Stimulated activated CD8-positive, alpha-beta memory T cell treated with anti-CD3 and anti-CD28 coated beads, Interleukin-2, amount 100 ng/mL, for 48 hours (primary cell): Measurements from ENCODE around the gene ELFN2.

Experiments
- DNase-seq, 2 donors: peaks; one replicate each; pipeline ENCODE4 v3.0.0-alpha.2; 2020; ENCODE audit warnings: low read depth in 2 of 2

The ELFN2 gene

DNA sequence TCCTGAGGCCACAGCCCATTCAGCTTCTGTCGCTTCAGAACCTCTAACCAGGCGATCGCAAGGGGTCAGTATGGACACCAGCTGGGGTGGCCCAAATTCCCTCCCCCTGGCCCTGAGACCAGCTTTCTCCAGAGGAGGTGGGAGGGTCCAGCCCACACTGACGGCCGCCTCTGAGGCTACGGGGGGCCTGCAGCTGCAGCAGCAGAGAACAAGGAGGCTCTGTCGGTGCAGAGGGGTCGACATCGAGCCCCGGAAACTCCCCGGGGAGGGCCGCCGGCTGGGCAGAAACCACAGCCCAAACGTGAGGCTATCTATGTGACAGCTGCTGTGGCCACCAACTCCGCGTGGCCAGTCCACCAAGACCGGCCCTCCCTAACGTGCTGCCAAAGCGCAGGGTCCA lies 40.8 kb downstream of the ELFN2 start:
- DNase-seq = no peak

DNA sequence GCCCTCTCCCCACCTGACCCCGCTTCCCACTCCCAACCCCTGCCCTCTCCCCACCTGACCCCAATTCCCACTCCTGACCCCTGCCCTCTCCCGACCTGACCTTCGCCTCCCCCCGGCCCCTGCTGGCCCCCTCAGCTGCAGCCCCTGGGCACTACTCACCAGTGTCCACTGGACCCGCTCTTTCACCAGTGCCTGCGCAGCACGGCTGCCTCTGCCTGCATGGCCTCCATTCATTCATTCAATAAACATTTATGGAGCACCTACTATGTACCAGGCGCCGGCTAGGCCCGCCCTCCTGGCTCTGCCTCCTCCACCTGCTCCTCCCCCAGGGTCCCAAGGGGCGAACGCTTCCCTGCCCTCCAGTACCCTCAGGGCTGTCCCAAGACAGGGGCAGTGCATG lies 42.6 kb downstream of the ELFN2 start:
- no peak for DNase-seq

DNA sequence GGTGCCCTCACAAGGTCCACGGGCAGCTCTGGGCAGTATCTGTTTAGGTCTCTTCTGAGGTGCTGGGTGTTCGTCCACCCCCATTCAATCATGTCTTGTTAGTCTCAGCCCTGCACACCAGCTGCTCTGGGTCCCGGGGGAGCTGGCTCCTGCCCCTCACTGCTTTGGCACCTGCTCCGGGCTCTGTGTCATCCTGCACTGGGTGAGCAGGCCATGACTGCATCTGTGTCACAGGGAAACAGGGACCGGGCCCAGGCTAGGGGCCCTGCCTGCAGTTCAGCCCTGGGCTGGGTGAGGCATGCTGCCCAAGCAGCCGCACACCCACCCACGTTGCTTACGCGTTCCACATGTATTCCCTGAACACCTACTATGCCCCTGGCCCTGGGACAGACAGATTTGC lies 43.9 kb downstream of the ELFN2 start:
- no peak for DNase-seq

DNA sequence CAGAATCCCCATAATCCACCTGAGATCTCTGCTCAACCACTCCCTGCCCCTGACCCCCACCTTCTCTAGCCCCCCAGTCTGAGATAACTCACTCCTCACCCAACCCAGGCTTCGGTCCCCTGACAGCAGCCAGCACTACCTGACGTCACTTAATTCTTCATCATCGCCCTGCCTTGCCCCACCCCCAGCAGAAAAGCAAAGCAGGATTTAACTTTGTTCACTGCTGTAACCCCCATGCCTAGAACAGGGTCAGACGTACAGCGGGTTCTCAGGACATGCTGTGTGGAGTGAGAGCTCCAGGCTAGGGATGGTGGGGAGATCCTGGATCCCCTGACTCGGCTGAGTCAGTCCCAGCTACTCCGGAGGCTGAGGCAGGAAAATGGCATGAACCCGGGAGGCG lies 45.8 kb downstream of the ELFN2 start:
- no peak for DNase-seq

DNA sequence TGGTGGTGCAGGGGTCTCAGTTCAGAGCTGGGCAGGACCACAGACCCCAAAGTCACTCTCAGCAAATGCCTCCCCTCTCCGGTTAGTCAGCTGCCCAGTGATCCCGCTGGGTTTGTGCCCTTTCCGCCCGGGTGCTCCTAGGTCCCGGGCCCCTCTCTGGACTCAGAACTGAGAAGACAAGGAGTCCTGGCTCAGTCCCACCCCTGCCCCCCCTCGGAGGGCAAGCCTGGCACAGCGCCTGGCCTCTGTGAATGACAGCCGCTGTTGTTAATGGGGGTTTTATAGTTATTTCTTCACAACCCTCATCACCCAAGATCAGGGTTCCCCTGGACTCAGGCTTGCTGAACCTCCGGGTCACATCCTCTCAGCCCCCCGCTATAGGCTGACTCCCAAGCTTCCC lies 47.6 kb downstream of the ELFN2 start:
- DNase-seq = no peak

DNA sequence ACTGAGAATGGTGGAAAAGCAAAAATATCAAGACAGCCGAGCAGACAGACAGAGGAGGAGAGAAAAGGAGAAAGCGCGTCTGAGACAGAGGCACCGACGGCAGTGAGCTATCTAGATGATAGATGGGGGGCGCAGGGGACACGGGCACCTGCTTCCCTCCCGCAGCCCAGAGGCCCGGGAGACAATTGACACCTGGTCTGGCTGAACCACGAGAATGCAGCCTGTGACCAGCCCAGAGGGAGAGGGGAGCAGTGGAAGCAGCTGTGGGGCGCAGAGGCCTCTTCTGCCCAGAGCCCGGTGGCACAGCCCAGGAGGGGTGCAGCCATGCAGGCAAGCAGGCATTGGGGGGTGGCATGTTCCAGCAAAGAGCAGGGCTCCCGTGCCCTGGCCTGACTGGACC lies 48.2 kb downstream of the ELFN2 start:
- no peak for DNase-seq

DNA sequence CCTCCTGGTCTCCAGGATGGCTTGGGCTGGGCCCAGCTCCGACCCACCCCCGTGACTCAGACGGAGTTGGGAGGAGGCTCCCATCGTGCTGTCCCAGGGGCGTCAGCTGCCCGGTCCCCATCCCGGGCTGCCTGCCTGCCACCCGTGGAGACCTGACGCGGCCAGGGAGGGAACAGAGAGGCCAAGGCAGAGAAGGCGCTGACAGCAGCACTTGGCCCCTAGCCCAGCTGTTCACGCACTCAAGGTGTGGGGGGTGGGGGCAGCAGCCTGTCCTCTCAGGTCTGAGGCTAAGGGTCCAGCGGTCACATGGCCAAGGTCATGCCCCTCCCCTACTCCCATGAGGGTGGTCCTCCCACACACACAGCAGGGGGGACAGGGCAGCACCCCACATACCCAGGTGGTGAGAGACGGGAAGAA lies 48.6 kb downstream of the ELFN2 start:
- DNase-seq = no peak

DNA sequence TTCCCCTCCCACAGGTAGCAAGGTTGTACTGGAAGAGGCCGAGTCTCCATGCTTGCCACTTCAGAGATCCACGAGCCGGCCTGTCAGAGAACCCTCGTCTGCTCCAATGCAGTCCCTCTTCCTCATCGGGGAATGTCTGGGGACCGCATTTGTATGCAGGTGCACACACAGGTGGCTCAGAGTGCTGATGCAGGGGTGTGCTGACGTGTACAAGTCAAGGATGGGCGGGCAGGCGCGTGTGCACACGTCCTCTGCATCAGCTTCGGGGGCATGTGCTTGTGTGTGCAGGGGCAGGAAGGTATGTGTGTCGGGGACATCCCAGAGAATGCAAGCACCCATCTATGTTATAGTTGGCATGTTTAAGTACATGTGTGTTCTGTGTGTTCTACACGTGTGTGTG lies 49.4 kb downstream of the ELFN2 start:
- no peak for DNase-seq

DNA sequence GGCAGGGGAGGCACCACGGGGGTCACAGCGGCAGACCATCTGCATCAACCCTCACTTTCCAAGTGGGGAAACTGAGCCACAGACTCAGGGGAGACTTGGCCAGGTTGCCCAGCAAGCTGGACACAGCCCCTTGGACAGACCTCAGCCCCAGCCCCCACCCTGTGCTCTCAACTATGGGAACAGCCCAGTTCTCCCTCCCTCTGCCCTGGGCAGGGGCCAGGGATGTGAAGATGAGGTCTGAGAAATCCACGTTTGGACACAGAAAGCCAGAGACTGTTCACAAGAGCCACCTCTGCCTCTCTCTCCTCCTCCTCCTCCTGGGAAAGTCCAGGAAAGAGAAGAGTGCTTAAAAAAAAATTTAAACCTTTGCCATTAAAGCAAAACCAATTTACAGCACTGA lies 50.1 kb downstream of the ELFN2 start:
- DNase-seq = no peak

DNA sequence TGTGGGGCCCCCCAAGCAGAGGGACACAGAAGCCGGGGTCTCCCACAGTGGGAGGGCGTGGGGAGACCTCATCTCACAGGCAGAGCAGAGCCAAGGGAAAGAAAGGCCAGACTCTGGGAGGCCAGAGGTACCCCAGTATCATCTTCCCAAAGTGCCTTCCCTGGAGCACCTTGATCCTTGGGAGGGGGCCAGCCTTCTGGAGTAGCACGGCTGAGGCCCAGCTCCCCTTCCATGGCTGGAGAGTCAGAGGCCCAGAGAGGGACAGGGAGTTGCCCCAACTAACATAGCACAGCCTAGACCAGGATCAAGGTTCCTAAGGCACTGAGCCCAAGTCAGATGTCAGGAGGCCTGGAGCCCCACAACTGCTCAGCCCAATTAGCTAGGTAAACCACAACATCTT lies 50.6 kb downstream of the ELFN2 start:
- DNase-seq = no peak

DNA sequence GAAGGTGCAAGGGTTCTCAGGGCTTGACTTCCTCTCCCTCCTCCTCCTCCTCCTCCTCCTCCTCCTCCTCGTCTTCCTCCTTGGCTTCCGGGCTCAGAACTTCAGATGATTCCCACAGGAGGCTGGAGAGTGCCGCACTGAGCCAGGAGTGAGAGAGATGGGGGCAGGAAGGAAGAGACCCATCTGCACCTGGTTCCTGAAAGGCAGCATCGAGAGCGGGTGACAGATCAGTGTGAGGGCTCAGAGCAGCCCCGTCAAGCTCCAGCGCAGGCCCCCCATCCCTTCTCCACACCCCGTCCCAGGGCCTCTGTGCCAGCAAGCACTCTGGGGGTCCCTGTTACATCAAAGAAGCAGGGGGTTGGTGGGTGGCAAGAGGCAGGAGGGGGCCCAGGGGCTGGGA lies 51.5 kb downstream of the ELFN2 start:
- no peak for DNase-seq

DNA sequence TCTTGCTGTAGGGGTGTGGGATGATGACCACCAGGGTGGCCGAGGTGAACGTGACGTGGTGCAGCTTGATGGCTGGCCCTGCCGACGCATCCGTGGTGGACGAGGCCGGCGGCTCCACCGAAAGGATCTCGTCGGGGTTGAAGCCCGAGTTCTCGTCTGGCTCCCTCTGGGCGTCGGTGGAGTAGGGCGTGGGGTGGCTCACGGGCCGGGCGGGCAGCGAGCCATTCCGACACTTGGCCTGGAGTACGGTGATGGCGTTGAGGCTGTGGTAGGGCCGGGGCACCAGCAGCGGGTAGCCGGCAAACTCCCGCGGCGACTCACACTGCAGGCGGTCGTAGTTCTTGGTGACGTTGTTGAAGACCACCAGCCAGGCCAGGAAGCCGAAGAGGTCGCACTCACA lies 52.7 kb downstream of the ELFN2 start:
- no peak for DNase-seq

DNA sequence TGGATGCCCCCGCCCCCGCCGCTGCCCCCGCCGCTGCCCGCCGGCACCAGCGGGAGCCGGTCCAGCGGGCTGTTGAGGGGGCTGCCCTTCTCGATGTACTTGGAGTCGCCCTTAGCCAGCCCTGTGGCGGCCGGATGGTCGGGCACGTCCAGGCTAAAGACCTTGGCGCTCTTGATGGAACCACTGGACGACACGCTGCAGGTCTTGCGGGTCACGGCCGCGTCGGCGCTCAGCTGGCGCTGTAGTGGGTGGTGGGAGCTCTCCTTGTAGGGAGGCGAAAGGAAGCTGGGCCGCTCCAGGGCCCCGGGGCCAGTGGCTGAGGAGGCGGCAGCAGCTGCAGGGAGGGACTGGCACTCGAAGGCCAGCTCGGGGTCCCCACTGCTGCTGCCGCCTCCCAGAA lies 53.8 kb downstream of the ELFN2 start:
- DNase-seq = no peak

DNA sequence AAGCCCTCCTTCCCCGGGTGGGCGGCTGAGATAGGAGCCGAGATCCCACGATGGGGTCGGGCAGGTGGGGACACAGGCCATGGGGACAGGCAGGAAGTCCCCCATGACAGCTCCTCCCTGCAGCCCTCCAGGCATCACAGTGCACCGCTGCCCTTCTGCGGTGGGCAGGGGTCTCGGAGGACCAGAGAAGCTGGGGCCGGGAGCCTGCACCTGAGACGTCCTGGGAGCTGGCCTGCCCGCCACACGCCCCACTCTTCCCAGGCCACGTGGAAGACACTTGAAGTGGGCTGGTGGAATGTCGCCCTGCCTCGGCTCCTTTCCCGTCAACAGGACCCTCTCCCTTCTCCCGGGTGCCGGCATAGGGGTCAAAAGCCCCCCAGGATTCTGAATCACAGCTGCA lies 55.4 kb downstream of the ELFN2 start:
- no peak for DNase-seq

DNA sequence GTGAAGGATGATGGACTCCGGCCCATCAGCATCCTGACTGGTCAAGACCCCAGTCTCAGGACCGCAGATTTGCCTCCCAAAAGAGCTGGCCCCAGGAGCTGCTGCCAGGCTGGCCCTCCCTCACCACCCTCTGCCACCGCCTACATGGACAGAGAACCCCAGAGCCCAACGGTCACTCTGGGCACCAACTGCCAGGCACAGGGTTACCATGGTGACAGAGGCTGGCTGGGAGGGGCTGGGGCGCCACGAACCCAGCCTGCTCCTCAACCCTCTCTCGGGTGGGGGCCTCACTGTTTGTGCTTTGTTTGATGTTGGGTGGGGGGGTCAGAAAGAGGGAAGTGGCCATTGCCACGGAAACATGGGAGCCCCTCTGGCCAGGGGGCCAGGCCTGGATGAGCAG lies 55.8 kb downstream of the ELFN2 start:
- no peak for DNase-seq

DNA sequence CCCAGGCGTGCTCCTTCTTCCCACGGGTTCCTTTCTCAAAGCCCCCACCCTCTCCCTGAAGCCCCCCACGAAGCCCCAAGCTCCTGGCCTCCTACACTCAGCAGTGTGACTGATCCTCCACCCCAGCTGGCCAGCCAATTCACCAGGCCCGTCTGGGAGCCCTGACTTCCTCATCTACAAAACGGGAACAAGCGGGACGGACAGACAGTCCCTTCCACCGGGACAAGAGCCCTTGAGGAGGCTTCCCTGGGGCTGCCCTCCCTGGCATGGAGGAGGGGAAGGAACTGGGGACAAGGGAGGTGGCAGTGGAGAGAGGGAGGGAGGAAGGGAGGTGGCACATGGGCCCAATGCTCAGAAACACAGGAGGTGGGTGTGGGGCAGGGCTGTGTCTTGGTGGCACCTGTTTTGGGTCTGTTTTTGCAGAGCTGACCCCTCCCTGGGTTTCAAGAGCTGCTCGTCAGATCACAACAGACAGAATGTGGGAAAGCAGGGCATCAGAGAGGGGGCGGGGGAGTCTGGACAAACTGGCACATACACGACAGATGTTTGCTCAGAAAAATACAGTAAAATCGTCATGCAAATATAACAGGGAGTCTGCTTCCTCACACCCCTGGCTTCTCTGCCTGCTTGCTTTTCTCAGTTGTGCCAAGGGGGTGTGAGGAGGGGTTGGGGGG lies 56.8 kb downstream of the ELFN2 start:
- DNase-seq = no peak

DNA sequence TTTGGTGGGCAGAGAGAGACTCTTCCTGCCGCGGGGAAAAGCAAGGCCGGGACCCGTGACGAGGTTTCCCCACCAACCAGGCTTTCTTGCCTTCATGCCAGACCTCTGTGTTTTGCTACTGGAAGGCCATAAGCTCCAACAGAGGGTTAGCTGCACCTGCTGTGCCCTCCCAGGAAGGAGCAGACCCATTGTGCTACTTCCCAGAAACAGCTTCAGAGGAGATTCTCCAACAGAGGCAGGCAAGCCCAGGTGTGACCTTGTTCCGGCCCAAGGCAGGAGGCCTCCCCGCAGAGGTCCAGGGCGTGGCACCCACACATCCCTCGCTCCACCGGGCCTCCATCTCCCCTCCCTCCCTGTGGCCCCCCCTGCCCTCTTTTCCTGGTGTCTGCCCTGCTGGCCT lies 57.8 kb downstream of the ELFN2 start:
- no peak for DNase-seq

DNA sequence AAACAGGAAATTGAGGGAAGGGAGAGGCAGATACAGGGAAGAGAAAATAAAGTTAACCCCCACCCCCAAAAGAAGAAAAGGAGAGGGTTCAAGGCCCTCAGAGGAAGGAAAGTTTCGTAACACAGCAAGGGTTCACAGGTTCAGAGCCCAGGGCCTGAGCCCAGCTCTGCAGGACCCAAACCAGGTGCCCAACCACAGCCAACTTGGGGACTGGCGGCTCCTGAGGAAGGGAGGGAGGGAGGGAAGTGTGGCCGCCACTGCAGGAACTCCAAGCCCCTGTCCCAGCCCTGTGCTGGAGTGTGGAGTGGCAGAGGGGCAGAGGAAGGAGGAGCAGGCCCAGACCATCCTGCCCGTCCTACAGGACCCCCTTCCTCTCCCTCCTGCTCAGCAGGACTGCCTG lies 59.2 kb downstream of the ELFN2 start:
- DNase-seq = no peak

DNA sequence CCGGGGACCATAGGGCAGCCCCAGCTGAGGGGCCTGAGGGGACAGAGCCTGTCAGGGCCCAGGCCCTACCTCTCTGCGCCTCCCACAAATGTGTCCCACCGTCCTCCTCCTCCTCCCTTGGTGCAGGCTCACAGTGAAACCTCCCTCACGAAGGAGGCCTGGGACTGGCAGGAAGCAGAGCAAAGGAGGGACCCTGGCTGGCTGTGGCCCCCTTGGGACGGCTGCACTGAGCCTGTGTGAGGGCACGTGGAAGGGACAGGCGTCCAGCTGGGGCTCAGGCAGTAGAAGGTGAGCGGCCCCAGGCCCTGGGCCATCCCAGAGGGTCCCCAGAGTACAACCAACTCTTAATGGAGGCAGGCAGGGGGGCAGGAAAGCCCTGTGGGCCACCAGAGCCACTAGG lies 60.7 kb downstream of the ELFN2 start:
- DNase-seq = no peak

DNA sequence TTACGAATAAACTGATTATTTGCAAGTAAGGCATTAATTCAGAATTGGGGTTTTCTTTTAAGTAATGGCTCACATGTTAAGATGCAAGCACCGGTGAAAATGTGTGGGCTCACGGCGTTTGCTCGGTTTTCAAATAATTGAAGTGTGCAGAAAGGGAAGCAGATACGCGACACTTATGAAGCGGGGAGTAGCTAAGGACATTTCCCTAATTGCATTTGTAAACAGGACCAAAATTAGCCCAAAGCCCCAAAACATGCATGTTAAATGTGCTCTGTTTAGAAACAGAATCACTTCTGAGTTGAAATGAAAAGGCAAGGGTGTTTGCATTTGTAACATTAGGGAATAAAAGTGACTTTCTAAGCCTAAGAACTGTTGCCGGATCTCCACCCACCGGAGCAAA lies 61.3 kb downstream of the ELFN2 start:
- no peak for DNase-seq

DNA sequence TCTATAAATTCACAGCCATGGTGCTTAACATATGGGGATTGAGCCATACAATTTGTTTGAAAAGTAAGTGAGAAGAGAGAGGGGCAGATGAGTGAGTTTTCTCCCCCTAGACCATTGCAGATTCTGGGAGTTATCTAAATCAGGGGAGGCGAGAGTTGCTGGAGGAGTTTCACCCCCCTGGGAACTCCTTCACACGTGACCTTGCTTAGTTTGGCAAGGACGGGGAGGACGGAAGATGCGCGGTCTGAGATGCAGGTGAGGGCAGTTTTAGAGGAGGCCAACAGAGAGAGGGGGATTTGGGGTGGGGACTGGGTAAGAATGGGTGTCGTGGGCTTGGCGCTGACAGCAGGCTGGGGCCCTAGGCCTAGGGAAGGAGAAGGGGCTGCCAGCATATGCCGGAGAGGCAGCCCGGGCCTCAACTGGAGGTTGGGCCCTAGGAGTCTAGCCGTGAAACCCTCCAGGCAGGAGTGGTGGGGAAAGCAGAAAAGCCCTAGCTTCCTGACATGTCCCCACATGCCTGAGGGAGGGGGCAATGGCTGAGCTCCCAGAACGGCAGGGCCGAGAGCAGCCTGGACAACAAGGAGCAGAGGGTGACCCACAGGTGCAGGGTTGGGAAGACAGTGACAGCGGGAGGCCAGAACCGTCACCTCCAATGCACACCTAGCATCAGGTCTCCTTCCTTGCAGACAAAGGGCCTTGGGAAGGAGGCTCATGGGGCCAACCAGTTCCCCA lies 63.9 kb downstream of the ELFN2 start:
- no peak for DNase-seq

DNA sequence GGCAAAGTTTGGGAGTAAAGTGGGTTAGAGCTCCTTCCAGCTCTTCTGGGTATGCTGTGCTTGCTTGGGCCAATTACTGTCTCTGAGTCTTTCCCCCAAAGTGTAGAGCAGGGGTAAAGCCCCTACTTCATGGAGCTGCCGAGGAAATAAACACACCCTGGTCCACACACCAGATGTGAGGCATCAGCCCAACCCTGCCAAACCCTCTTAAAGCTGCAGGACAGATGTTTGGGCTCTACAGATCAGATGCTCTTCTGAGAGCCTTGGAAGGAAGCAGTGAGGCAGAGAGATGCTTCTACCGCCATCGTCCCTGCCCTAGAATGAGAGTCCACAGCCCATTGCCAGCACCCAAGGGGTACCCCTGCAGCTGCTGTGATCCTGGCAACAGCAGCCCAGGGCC lies 64.7 kb downstream of the ELFN2 start:
- no peak for DNase-seq

DNA sequence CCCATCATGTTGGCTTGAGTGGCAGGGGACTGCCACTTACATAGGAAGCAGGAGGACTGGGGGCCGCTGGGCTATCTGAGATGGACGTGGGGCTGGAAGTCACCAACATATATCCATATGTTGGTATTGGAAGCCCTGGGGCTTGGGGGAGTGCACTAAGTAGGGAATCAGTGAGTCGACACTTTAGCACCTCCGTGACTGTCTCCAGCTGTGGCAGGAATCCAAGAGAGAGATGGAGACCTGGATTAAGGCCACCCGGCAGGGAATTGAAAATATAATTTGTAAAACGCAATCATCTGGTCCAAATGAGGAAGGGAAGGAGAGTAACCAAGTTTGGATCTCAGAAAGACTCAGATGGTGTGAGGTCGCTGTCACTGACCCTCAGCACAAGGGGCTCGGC lies 68.4 kb downstream of the ELFN2 start:
- no peak for DNase-seq

DNA sequence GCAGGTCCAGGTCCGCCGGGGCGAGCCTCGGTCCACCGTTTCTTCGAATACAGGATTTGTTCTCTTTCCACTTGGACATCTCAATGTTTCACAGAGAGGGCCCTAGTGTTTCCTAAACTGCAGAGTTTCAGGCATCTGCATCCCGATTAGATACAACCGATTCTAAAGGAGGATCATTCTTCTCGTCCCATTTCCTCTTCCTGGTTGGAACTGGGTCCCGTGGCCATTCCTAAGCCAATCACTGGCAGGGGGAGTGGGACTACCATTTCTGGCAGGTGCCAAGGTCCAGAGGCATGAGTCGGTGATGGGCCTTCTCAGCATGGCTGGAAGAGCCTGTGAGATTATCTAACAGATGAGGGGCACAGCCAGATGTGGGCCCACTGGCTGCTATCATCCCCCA lies 68.9 kb downstream of the ELFN2 start:
- no peak for DNase-seq
